ENCODE results near the gene ZNF593. TPM values are rescaled to one million over a fixed set of nuclear protein-coding genes. Genes with fewer than 3 reads are reported as not detected.

ZNF593 gene
- total and polyA plus RNA-seq, 2 of the 13 experiments (the other 11 are each of a cell fraction or from before 2014, with no cell fraction given), result 37.3 to 55.8 TPM

GRCh38 chr1:26161415-26162219 is 8.1 kb upstream of the ZNF593 start (continued):
- TF ChIP-seq, protein P1, sequence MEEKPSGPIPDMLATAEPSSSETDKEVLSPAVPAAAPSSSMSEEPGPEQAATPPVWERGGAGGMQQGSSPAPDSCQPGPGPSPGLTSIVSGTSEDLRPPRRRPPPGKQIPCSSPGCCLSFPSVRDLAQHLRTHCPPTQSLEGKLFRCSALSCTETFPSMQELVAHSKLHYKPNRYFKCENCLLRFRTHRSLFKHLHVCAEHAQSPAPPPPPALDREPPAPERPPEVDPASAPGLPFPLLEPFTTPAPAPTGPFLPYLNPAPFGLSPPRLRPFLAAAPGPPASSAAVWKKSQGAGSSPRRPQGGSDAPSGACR (CRISPR knock-in tag; IDR thresholded peaks at IDR 0.05), result no peak
- TF ChIP-seq SKI (IDR thresholded peaks at IDR 0.05; ENCODE audit: partially characterized antibody) (peak; percentile 23), POLR2G (IDR thresholded peaks at IDR 0.05; ENCODE audit: low read depth, low read length) (peak; percentile 35; the same call in 1 of the 2 replicates), ZNF589 (CRISPR knock-in tag; conservative IDR thresholded peaks at IDR 0.05) (0 out of 2 replicates have a peak, but pooled peaks have one; percentile 14), ATF7-NPFF (CRISPR knock-in tag; IDR thresholded peaks at IDR 0.05; ENCODE audit: low read depth) (peak; percentile 62; the same call in 1 of the 2 replicates), ZNF766 (CRISPR knock-in tag; IDR thresholded peaks at IDR 0.05; ENCODE audit: borderline replicate concordance) (no peak), ZNF550 (CRISPR knock-in tag; IDR thresholded peaks at IDR 0.05; ENCODE audit: borderline replicate concordance) (no peak), KLF16 (CRISPR knock-in tag; IDR thresholded peaks at IDR 0.05) (no peak), ARHGAP35 (CRISPR knock-in tag; IDR thresholded peaks at IDR 0.05; ENCODE audit: borderline replicate concordance) (0 out of 2 replicates have a peak, but pooled peaks have one; percentile 73), ZNF138 (CRISPR knock-in tag; IDR thresholded peaks at IDR 0.05; ENCODE audit: low read depth) (peak; percentile 67; the same call in 1 of the 2 replicates), RAD51 (IDR thresholded peaks at IDR 0.05; ENCODE audit: borderline replicate concordance) (no peak), SIX1 (CRISPR knock-in tag; IDR thresholded peaks at IDR 0.05; ENCODE audit: borderline replicate concordance) (no peak), MAZ (IDR thresholded peaks at IDR 0.05; ENCODE audit: borderline replicate concordance, low read depth, low read length) (no peak), MAZ (CRISPR knock-in tag; IDR thresholded peaks at IDR 0.05; ENCODE audit: low read depth) (peak; percentile 37; the same call in 1 of the 2 replicates), REXO4 (CRISPR knock-in tag; IDR thresholded peaks at IDR 0.05; ENCODE audit: borderline replicate concordance) (no peak), ZNF605 (CRISPR knock-in tag; IDR thresholded peaks at IDR 0.05) (peak; percentile 56; the same call in 1 of the 2 replicates), ZNF720 (CRISPR knock-in tag; IDR thresholded peaks at IDR 0.05) (no peak)
- TF ChIP-seq, protein P2, sequence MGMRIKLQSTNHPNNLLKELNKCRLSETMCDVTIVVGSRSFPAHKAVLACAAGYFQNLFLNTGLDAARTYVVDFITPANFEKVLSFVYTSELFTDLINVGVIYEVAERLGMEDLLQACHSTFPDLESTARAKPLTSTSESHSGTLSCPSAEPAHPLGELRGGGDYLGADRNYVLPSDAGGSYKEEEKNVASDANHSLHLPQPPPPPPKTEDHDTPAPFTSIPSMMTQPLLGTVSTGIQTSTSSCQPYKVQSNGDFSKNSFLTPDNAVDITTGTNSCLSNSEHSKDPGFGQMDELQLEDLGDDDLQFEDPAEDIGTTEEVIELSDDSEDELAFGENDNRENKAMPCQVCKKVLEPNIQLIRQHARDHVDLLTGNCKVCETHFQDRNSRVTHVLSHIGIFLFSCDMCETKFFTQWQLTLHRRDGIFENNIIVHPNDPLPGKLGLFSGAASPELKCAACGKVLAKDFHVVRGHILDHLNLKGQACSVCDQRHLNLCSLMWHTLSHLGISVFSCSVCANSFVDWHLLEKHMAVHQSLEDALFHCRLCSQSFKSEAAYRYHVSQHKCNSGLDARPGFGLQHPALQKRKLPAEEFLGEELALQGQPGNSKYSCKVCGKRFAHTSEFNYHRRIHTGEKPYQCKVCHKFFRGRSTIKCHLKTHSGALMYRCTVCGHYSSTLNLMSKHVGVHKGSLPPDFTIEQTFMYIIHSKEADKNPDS (CRISPR knock-in tag; IDR thresholded peaks at IDR 0.05), result 0 out of 2 replicates have a peak, but pooled peaks have one; percentile 23
- TF ChIP-seq, protein P3, sequence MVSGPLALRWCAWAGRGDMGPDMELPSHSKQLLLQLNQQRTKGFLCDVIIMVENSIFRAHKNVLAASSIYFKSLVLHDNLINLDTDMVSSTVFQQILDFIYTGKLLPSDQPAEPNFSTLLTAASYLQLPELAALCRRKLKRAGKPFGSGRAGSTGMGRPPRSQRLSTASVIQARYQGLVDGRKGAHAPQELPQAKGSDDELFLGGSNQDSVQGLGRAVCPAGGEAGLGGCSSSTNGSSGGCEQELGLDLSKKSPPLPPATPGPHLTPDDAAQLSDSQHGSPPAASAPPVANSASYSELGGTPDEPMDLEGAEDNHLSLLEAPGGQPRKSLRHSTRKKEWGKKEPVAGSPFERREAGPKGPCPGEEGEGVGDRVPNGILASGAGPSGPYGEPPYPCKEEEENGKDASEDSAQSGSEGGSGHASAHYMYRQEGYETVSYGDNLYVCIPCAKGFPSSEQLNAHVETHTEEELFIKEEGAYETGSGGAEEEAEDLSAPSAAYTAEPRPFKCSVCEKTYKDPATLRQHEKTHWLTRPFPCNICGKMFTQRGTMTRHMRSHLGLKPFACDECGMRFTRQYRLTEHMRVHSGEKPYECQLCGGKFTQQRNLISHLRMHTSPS (CRISPR knock-in tag; IDR thresholded peaks at IDR 0.05; ENCODE audit: low read depth), result peak; percentile 22; the same call in 1 of the 2 replicates
- TF ChIP-seq, protein P4, sequence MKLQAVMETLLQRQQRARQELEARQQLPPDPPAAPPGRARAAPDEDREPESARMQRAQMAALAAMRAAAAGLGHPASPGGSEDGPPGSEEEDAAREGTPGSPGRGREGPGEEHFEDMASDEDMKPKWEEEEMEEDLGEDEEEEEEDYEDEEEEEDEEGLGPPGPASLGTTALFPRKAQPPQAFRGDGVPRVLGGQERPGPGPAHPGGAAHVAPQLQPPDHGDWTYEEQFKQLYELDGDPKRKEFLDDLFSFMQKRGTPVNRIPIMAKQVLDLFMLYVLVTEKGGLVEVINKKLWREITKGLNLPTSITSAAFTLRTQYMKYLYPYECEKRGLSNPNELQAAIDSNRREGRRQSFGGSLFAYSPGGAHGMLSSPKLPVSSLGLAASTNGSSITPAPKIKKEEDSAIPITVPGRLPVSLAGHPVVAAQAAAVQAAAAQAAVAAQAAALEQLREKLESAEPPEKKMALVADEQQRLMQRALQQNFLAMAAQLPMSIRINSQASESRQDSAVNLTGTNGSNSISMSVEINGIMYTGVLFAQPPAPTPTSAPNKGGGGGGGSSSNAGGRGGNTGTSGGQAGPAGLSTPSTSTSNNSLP (IDR thresholded peaks at IDR 0.05; ENCODE audit: low read depth, low read length), result no peak
